Neutrophil (primary cell): ENCODE measurements around the gene CXCR2.
A peak's percentile ranks its signal among the peaks of the same experiment; 100 is the strongest.

ENCODE experiments used
- H3K27ac ChIP-seq: fragments of 200-600 bp; sonication (generic); 2 replicates; pipeline ENCODE4 v1.5.1; 2016; ENCODE audit warnings: mild to moderate bottlenecking, moderate library complexity
- H3K27me3 ChIP-seq: fragments of 200-600 bp; sonication (generic); 2 replicates; pipeline ENCODE4 v1.6.0; 2016; ENCODE audit warnings: mild to moderate bottlenecking
- H3K36me3 ChIP-seq: fragments of 200-600 bp; sonication (generic); 2 replicates; pipeline ENCODE4 v1.5.1; 2017
- H3K4me1 ChIP-seq, 2 experiments: fragments of 200-600 bp in 1 of 2; sonication (generic) in 1 of 2; 1 replicate in 1 of 2; 2 replicates in 1 of 2; pipeline versions ENCODE4 v1.5.1 to v1.6.1; 2013 to 2016; ENCODE audit warnings: low read depth in 1 of 2, low read length in 1 of 2, mild to moderate bottlenecking in 1 of 2, moderate library complexity in 1 of 2; ENCODE audit not compliant: control insufficient read depth in 1 of 2, insufficient read depth in 1 of 2
- H3K4me3 ChIP-seq, 2 experiments: fragments of 200-600 bp in 1 of 2; sonication (generic) in 1 of 2; 1 replicate in 1 of 2; 2 replicates in 1 of 2; pipeline ENCODE4 v1.5.1; 2013 to 2016; ENCODE audit warnings: low read depth in 1 of 2, low read length in 1 of 2, mild to moderate bottlenecking in 1 of 2, moderate library complexity in 1 of 2
- H3K9me3 ChIP-seq: fragments of 200-600 bp; sonication (generic); 2 replicates; pipeline ENCODE4 v1.5.1; 2016
- TF ChIP-seq, protein P1 (sequence below): fragments of 200-600 bp; sonication (generic); IDR thresholded peaks from 2 replicates; pipeline ENCODE4 v1.5.1; 2016; ENCODE audit warnings: antibody characterized with exemption

Gene CXCR2

DNA sequence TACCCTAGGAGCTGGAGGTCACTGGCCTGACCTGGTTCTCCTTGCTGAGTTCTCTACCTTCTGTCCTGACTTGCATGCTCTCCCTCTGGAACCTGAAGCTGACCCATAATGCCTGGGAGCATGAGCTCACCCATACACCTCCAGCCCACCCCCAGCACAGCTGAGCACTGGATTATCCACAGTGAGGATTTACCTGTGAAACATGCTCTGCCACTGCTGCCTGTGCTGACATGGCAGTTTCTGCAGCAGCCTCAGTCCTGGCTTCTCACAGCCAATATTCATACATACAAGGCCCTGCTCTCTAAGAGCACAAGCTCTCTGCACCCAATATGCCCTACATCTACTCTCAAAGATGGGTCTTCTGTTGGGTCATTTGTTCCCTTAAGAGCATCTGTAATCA is 5.0 kb downstream of the CXCR2 start:
- no peaks in the 10 kb centered on the region for H3K27me3 ChIP-seq
- H3K4me1 ChIP-seq: peaks cover 61 to 99% of the 10 kb centered on the region in 2 experiments
- no peaks in the 10 kb centered on the region for H3K9me3 ChIP-seq
- H3K36me3 ChIP-seq: peaks cover 88% of the 10 kb centered on the region
- H3K27ac ChIP-seq: peak overlapping the region; percentile 93
- H3K4me3 ChIP-seq: peak overlapping the region; percentile 79 to 95
- TF ChIP-seq, protein P1, sequence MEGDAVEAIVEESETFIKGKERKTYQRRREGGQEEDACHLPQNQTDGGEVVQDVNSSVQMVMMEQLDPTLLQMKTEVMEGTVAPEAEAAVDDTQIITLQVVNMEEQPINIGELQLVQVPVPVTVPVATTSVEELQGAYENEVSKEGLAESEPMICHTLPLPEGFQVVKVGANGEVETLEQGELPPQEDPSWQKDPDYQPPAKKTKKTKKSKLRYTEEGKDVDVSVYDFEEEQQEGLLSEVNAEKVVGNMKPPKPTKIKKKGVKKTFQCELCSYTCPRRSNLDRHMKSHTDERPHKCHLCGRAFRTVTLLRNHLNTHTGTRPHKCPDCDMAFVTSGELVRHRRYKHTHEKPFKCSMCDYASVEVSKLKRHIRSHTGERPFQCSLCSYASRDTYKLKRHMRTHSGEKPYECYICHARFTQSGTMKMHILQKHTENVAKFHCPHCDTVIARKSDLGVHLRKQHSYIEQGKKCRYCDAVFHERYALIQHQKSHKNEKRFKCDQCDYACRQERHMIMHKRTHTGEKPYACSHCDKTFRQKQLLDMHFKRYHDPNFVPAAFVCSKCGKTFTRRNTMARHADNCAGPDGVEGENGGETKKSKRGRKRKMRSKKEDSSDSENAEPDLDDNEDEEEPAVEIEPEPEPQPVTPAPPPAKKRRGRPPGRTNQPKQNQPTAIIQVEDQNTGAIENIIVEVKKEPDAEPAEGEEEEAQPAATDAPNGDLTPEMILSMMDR: no peak

DNA sequence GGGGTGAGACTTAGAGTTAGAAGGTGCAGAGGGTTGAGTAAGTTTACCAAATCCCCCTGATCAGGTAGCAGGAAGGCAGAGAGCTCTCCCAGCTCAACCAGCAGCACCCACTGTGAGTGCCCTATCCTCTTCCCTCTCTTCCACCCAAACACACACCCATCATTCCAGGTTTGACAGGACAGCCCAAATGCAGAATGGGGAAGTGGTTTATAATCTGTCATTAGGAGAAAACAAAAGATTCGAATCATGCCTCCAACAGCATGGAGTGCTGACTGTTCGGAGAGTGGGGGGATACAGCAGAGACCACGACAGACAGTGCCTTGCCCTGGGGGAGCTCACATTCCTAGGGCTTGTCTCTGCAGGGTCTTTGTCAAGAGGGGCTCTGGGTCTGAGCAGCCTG is 11.7 kb downstream of the CXCR2 start:
- no peaks in the 10 kb centered on the region for H3K27me3 ChIP-seq
- H3K9me3 ChIP-seq: no peaks in the 10 kb centered on the region
- peak overlapping the region; percentile 47 to 61 for H3K4me3 ChIP-seq
- peaks cover 86 to 89% of the 10 kb centered on the region in 2 experiments for H3K4me1 ChIP-seq
- H3K27ac ChIP-seq: peak overlapping the region; percentile 93
- TF ChIP-seq, protein P1: no peak
- H3K36me3 ChIP-seq: peaks cover 74% of the 10 kb centered on the region

DNA sequence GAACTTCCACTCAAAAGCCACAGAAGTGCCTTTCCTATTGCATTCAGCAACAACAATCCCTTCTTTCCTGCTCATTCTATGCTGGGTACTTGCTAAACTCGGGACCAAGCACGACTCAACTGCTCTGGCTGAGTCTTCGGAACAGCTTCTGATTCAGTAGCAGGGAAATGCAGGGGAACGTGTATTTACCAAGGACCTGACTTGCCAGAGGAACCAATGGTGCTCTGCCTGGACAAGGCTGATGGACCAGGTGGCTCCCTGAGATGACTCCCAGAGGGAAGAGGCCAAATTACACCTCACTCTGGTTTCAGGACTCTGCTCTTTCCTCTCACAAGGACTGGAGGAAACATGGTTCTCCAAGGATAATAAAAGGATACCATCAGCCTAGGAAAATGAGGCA is 12.2 kb downstream of the CXCR2 start:
- no peaks in the 10 kb centered on the region for H3K27me3 ChIP-seq
- H3K4me1 ChIP-seq: peaks cover 86 to 89% of the 10 kb centered on the region in 2 experiments
- peak overlapping the region; percentile 93 for H3K27ac ChIP-seq
- H3K36me3 ChIP-seq: peaks cover 69% of the 10 kb centered on the region
- peak overlapping the region; percentile 47 to 61 for H3K4me3 ChIP-seq
- no peaks in the 10 kb centered on the region for H3K9me3 ChIP-seq
- TF ChIP-seq, protein P1: no peak

DNA sequence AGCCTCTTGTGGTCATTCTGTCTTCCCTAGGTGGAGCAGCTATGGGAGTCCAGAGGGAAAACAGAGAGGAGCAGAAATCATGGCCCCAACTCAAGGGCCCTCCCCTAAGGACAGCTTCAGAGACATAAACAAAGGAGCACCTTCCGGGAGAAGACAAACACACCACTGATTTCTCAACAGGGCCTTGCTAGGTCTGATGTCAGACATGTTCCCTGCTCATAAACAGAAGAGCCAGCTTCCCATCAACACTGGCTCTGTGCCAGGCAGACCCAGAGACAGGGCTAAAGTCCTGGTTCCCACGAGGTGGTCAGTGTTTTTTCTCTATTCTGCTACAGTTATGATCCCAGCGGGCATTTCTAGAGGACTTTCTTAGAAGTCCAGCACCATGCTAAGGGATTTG is 19.3 kb downstream of the CXCR2 start:
- H3K27ac ChIP-seq: peak overlapping the region; percentile 96
- TF ChIP-seq, protein P1: no peak
- H3K4me3 ChIP-seq: peak overlapping the region; percentile 32 to 37
- peaks cover 90% of the 10 kb centered on the region in 2 experiments for H3K4me1 ChIP-seq
- H3K36me3 ChIP-seq: no peaks in the 10 kb centered on the region
- H3K9me3 ChIP-seq: no peaks in the 10 kb centered on the region
- no peaks in the 10 kb centered on the region for H3K27me3 ChIP-seq

DNA sequence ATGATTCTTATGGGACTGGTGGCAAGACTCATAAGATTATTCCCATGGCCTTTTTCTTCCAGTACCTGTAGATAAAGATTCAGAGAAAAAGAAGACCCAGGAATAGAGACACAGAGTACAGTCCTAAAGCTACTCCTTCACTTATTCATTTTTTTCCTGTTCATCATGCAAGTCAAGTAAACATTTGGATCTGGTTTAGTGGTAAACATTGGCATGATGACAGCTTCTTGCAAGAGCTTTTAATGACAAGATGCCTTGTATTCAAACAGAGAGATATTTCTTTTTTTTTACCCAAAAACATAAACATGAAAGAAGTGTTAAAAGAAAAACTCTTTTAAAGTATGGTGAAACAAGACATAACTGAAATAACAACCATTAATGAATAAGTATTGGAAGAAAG is 20.2 kb downstream of the CXCR2 start:
- Histone ChIP-seq H3K4me3 (peak overlapping the region in 1 of 2 experiments; percentile 37), H3K36me3 (no peaks in the 10 kb centered on the region), H3K27ac (peak overlapping the region; percentile 96), H3K9me3 (no peaks in the 10 kb centered on the region), H3K4me1 (peaks cover 90 to 93% of the 10 kb centered on the region in 2 experiments), H3K27me3 (no peaks in the 10 kb centered on the region)
- TF ChIP-seq, protein P1: no peak

DNA sequence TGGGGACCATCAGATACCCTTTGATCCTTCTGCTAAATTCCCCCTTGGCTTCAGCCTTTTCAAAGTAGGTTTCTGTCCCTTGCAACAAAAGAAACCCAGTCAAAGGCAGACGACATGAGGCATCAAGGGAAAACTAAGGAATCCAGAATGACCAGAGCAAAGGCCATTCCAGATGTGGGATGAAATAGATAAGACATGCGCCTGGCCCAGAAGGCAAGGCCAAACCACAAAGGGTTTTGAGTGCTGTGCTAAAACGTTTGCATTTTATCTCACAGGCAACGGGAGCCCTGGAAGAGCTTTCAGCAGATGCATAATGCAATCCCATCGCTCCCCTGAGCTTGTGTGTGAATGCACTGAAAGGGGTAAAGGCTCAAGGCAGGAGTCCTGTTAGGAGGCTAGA is 23.3 kb downstream of the CXCR2 start:
- Histone ChIP-seq H3K27me3 (no peaks in the 10 kb centered on the region), H3K27ac (peak overlapping the region; percentile 96), H3K4me3 (no peak overlapping the region), H3K9me3 (no peaks in the 10 kb centered on the region), H3K36me3 (no peaks in the 10 kb centered on the region), H3K4me1 (peaks cover 92 to 96% of the 10 kb centered on the region in 2 experiments)
- TF ChIP-seq, protein P1: no peak
